HCT116 (cell line): ENCODE data around the gene SHF. TPM values are rescaled to one million over a fixed set of nuclear protein-coding genes. Genes with fewer than 3 reads are reported as not detected.

Experiments used
- ATAC-seq: fragments of 200-7000 bp; cut with Tn5 transposase; 2 replicates; pipeline ENCODE4 v1.9.1; 2020; ENCODE audit warnings: mild to moderate bottlenecking, moderate library complexity
- BruUV-seq: library from RNA; stranded (reverse); fragments of 400-500 nt; replicated peaks from 2 replicates; lab custom pipeline; 2021; lab: Mats Ljungman, UMichigan
- CTCF ChIA-PET: fragments of 300-600 bp; sonication (Branson Sonifier 250); formaldehyde crosslinking; loops from one replicate; lab custom pipeline; 2021; ENCODE audit warnings: antibody characterized with exemption; lab: Charles Lee
- POLR2A ChIA-PET: fragments of 300-600, 350-600 bp; sonication (Branson Sonifier 250); formaldehyde crosslinking; loops from one replicate; lab custom pipeline; 2021; ENCODE audit warnings: antibody characterized with exemption; lab: Charles Lee
- RAD21 ChIA-PET, 2 experiments: fragments of 300-600 bp; sonication (Branson Sonifier 250); formaldehyde crosslinking; loops; one replicate each; lab custom pipeline; 2023; ENCODE audit warnings: low total read pairs in 2 of 2; ENCODE audit not compliant: uncharacterized antibody in 2 of 2, unreplicated experiment in 2 of 2, low non-redundant PET in 1 of 2; lab: Charles Lee
- DNase-seq: peaks from one replicate; pipeline ENCODE4 v3.0.0-alpha.2; 2010; ENCODE audit warnings: low read depth, low spot score
- H2AFZ ChIP-seq: fragments of 200-600 bp; shearing (Covaris generic), sonication (generic); 2 replicates; pipeline ENCODE4 v1.6.1; 2017; ENCODE audit warnings: low read depth, mixed run types, mixed read lengths, antibody characterized with exemption, low read length; ENCODE audit not compliant: poor library complexity, severe bottlenecking
- H3K27ac ChIP-seq: 2 replicates; pipeline ENCODE4 v1.5.1; 2012; ENCODE audit warnings: low read depth, low read length
- H3K27me3 ChIP-seq: fragments of 200-600 bp; sonication (generic); 2 replicates; pipeline ENCODE4 v1.6.1; 2016; ENCODE audit warnings: mixed run types, low read length, mixed read lengths; ENCODE audit not compliant: insufficient read depth
- H3K36me3 ChIP-seq, 2 experiments: fragments of 200-500 bp in 1 of 2; fragments of 200-600 bp in 1 of 2; sonication (Bioruptor generic) in 1 of 2; sonication (generic) in 1 of 2; 2 replicates each; pipeline versions ENCODE4 v1.5.1 to v1.6.1; 2014 to 2016; ENCODE audit warnings: low read length in 2 of 2, inconsistent platforms in 1 of 2, mixed read lengths in 1 of 2, mixed run types in 1 of 2; ENCODE audit not compliant: insufficient read depth in 2 of 2, control insufficient read depth in 1 of 2
- H3K4me1 ChIP-seq, 2 experiments: fragments of 200-600 bp in 1 of 2; sonication (generic) in 1 of 2; 2 replicates each; pipeline versions ENCODE4 v1.5.1 to v1.6.1; 2012 to 2017; ENCODE audit warnings: low read length in 2 of 2, inconsistent platforms in 1 of 2, mild to moderate bottlenecking in 1 of 2, mixed read lengths in 1 of 2, mixed run types in 1 of 2, moderate library complexity in 1 of 2; ENCODE audit not compliant: insufficient read depth in 2 of 2, control insufficient read depth in 1 of 2
- H3K4me2 ChIP-seq: fragments of 200-600 bp; sonication (generic); 2 replicates; pipeline ENCODE4 v1.6.1; 2017; ENCODE audit warnings: mixed run types, low read length, mixed read lengths
- H3K4me3 ChIP-seq, 2 experiments: fragments of 200-600 bp in 1 of 2; sonication (generic) in 1 of 2; replicated peaks in 1 of 2; 2 replicates each; pipeline ENCODE4 v1.5.1; 2011 to 2016; ENCODE audit warnings: low read length in 2 of 2, control low read depth in 1 of 2, low read depth in 1 of 2, mild to moderate bottlenecking in 1 of 2, mixed read lengths in 1 of 2, mixed run types in 1 of 2
- H3K79me2 ChIP-seq: fragments of 200-600 bp; sonication (generic); 2 replicates; pipeline ENCODE4 v1.6.1; 2017; ENCODE audit warnings: mild to moderate bottlenecking, mixed run types, low read length, moderate library complexity, mixed read lengths; ENCODE audit not compliant: insufficient read depth
- H3K9ac ChIP-seq: fragments of 200-600 bp; sonication (generic); 2 replicates; pipeline ENCODE4 v1.6.1; 2016; ENCODE audit warnings: low read length, mixed read lengths
- H3K9me2 ChIP-seq: fragments of 200-600 bp; sonication (generic), shearing (Covaris generic); 2 replicates; pipeline ENCODE4 v1.6.1; 2017; ENCODE audit warnings: mixed run types, mild to moderate bottlenecking, moderate library complexity; ENCODE audit not compliant: insufficient read depth
- H3K9me3 ChIP-seq, 2 experiments: fragments of 200-500 bp in 1 of 2; fragments of 200-600 bp in 1 of 2; sonication (Bioruptor generic) in 1 of 2; sonication (generic) in 1 of 2; 2 replicates each; pipeline ENCODE4 v1.6.1; 2014 to 2017; ENCODE audit warnings: low read length in 2 of 2, mixed read lengths in 2 of 2, inconsistent platforms in 1 of 2, low read depth in 1 of 2, mild to moderate bottlenecking in 1 of 2, mixed run types in 1 of 2, moderate library complexity in 1 of 2; ENCODE audit not compliant: control insufficient read depth in 1 of 2, insufficient read depth in 1 of 2
- H4K20me1 ChIP-seq: fragments of 200-600 bp; sonication (generic), shearing (Covaris generic); 2 replicates; pipeline ENCODE4 v1.6.1; 2017; ENCODE audit warnings: mixed run types, mild to moderate bottlenecking, moderate library complexity; ENCODE audit not compliant: insufficient read depth
- CBX3 ChIP-seq: IDR thresholded peaks from 2 replicates; pipeline ENCODE4 v1.6.1; 2012; ENCODE audit warnings: low read depth
- CEBPB ChIP-seq: IDR thresholded peaks from 2 replicates; pipeline ENCODE4 v1.6.1; 2012; ENCODE audit warnings: low read depth
- EZH2 ChIP-seq: fragments of 200-600 bp; sonication (generic); IDR thresholded peaks from 2 replicates; pipeline ENCODE4 v1.6.1; 2017; ENCODE audit warnings: antibody characterized with exemption, mixed run types
- EZH2phosphoT487 ChIP-seq: fragments of 200-600 bp; IDR thresholded peaks from 2 replicates; pipeline ENCODE4 v1.6.1; 2018; ENCODE audit warnings: antibody characterized with exemption, borderline replicate concordance
- FOSL1 ChIP-seq: IDR thresholded peaks from 2 replicates; pipeline ENCODE4 v1.6.1; 2012; ENCODE audit warnings: low read depth
- JUND ChIP-seq: IDR thresholded peaks from 2 replicates; pipeline ENCODE4 v1.6.1; 2012
- YY1 ChIP-seq: IDR thresholded peaks from 2 replicates; pipeline ENCODE4 v1.6.1; 2011; ENCODE audit warnings: low read length, low read depth, moderate library complexity, mild to moderate bottlenecking; ENCODE audit not compliant: insufficient replicate concordance; ENCODE audit errors: extremely low read depth
- ZFX ChIP-seq: fragments of 450-650 bp; IDR thresholded peaks from 2 replicates; pipeline ENCODE4 v1.6.1; 2017
- intact Hi-C: fragments of 100-400 bp; cut with micrococcal nuclease; formaldehyde crosslinking; loops from 2 replicates; pipeline ENCODE4 v1.10.0; 2022
- total RNA-seq: library from RNA; stranded (reverse); gene quantifications from one replicate; pipeline ENCODE4 v1.2.1, GENCODE V29; 2021; ENCODE audit not compliant: unreplicated experiment
- TF ChIP-seq, protein P1 (sequence below), 3 experiments: fragments of 200-600 bp in 1 of 3; sonication (generic) in 1 of 3; IDR thresholded peaks in 2 of 3; conservative IDR thresholded peaks in 1 of 3; 2 replicates each; pipeline ENCODE4 v1.5.1; 2012 to 2017; ENCODE audit warnings: low read depth in 2 of 3, low read length in 2 of 3, antibody characterized with exemption in 1 of 3, borderline replicate concordance in 1 of 3, control low read depth in 1 of 3, mild to moderate bottlenecking in 1 of 3, mixed read lengths in 1 of 3, mixed run types in 1 of 3, moderate library complexity in 1 of 3; ENCODE audit not compliant: insufficient read depth in 1 of 3

SHF gene
- total RNA-seq, 1 experiment from 2014 or later, result 2.6 TPM

DNA sequence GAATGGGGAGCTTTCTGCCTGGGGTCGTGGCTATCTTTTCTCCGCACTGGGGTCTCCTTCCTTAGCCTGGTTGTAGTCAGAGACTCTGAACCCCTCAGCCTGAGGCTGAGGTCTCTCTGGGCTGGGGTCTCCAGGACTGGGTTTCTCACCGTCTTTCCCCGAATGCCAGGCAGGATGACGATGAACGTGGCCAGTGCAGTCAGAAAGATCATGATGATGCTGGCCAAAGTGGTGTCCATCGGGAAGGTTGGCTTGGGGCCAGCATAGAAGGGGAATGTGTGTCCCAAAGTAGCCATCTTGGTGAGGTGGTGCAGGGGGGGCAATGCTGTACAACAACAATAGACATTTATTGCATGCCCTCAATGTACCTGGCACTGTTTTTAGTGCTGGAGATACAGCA, 65.0 kb downstream of the SHF start:
- Histone ChIP-seq H3K9me3 (no peaks in the 10 kb centered on the region), H3K9me2 (no peaks in the 10 kb centered on the region), H3K4me1 (peaks cover 2 to 15% of the 10 kb centered on the region in 2 experiments; a peak in 3 of 4 replicates), H2AFZ (no peak overlapping the region), H3K9ac (no peak overlapping the region), H4K20me1 (no peaks in the 10 kb centered on the region), H3K4me2 (no peak overlapping the region), H3K27me3 (no peaks in the 10 kb centered on the region), H3K36me3 (no peaks in the 10 kb centered on the region), H3K4me3 (no peak overlapping the region), H3K27ac (no peak overlapping the region), H3K79me2 (no peaks in the 10 kb centered on the region)
- ChIA-PET RAD21 (interaction anchor here in 1 of 2 experiments (1.0 kb wide), 1 partner anchor 154 kb away, joined by 3 read pairs; no protein-coding TSS in a partner anchor), POLR2A (no interaction called here), CTCF (interaction anchor here (3.0 kb wide), 1 partner anchor 335 kb away, joined by 7 read pairs; no protein-coding TSS in a partner anchor)
- no peak for ATAC-seq
- intact Hi-C loops, result loop anchor here (10.0 kb wide), 1 partner anchor 158 kb away; no protein-coding TSS in a partner anchor
- no peak for DNase-seq
- BruUV-seq, result no TSS peak
- TF ChIP-seq, protein P1, sequence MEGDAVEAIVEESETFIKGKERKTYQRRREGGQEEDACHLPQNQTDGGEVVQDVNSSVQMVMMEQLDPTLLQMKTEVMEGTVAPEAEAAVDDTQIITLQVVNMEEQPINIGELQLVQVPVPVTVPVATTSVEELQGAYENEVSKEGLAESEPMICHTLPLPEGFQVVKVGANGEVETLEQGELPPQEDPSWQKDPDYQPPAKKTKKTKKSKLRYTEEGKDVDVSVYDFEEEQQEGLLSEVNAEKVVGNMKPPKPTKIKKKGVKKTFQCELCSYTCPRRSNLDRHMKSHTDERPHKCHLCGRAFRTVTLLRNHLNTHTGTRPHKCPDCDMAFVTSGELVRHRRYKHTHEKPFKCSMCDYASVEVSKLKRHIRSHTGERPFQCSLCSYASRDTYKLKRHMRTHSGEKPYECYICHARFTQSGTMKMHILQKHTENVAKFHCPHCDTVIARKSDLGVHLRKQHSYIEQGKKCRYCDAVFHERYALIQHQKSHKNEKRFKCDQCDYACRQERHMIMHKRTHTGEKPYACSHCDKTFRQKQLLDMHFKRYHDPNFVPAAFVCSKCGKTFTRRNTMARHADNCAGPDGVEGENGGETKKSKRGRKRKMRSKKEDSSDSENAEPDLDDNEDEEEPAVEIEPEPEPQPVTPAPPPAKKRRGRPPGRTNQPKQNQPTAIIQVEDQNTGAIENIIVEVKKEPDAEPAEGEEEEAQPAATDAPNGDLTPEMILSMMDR (IDR thresholded peaks at IDR 0.05 in 2 of 3, conservative IDR thresholded peaks at IDR 0.05 in 1 of 3; ENCODE audit: borderline replicate concordance in 1 of 3, insufficient read depth in 1 of 3, low read depth in 2 of 3, low read length in 2 of 3), result no peak
- TF ChIP-seq CEBPB (no peak), EZH2phosphoT487 (no peak), YY1 (no peak), ZFX (no peak), EZH2 (no peak), FOSL1 (no peak), JUND (no peak), CBX3 (no peak)
- TF ChIP-seq, all 23 proteins: peak for 0
